DMS79 (cell line): ENCODE results near the gene REC114.
"Not testable (repeated sequence)": the region's sequence is repeated elsewhere in the genome, so short reads cannot be mapped to it uniquely, and the experiment has no call there.

Experiments used
- DNase-seq: peaks from one replicate; lab custom pipeline; 2025; lab: John Stamatoyannopoulos, UW

Gene REC114, protein sequence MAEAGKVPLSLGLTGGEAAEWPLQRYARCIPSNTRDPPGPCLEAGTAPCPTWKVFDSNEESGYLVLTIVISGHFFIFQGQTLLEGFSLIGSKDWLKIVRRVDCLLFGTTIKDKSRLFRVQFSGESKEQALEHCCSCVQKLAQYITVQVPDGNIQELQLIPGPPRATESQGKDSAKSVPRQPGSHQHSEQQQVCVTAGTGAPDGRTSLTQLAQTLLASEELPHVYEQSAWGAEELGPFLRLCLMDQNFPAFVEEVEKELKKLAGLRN

DNA sequence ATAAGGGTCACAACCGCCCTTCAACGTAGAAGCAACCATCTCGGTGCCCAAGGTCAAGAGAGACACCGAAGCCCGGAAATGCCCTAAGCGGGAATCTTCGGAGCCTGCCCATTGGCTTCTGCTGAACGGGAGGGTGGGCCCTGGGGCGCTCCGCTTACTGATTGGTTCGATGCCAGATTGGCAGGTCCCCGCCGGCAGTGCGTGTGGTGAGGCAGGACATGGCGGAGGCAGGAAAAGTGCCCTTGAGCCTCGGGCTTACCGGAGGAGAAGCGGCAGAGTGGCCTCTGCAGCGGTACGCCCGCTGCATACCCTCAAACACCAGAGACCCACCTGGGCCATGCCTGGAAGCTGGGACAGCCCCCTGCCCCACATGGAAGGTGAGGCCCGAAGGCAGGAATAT is at the start of gene REC114:
REC114 (plus strand) TSS at position 197 of the 400 bp plus-strand sequence; CDS start at position 219, 22 bp downstream.
- DNase-seq: no peak

DNA sequence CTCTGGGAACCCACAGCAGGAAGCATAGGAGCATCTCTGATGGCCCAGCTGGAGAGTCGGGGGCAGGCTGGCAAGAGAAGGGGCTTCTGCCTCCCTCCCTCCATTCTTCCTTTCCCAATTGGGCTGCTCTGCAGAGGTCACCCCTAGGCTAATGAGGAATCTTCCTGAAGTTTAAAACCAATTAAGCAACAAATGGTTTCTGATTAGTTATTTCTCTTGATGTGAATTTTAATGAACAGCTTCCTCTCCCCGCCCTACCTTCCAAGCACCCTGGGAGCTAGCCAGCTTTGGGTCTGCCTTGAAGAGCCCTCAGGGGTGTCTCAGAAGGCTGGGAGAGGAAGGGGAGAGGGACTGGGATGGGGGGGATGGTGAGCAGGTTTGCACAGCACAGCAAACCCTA is 49.6 kb upstream of the REC114 start:
- no peak for DNase-seq

DNA sequence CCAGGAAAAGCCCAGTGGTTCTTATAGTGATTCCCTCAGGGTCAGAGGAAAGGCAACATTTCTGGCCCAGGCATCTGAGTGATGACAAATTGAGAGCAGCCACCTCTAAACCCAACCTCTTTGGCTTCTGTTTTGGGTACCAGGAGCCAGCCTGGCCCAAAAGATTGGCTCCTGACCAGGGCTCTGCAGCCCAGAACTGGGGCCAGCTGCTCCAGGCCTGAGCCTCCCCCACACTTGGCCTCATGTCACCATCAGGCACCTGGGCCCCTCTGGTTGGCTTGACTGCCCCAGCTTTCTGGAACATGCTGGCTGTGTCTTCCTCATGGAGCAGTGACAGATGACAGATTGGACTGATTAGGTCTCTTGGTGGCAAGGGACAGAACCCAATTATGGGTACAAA is 48.2 kb upstream of the REC114 start:
- DNase-seq: no peak

DNA sequence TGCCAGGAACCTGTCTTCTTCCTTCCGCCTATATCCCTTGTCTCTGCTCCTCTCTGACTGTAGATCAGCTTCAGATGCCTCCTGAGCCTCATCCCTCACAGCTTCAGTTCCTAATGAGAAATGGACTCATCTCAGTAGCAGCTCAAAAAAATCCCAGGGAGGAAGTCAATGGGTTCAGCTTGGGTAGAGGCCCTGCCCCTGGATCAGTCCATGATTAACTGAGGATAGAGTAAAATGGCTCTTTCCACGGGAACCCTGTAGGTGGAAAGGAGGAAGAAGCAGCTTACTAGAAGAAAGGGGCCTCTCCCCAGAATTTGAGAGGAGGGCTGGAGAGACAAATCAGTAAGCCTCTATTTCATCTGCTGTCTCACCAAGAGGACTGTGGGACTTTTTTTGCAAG is 47.3 kb upstream of the REC114 start:
- no peak for DNase-seq

DNA sequence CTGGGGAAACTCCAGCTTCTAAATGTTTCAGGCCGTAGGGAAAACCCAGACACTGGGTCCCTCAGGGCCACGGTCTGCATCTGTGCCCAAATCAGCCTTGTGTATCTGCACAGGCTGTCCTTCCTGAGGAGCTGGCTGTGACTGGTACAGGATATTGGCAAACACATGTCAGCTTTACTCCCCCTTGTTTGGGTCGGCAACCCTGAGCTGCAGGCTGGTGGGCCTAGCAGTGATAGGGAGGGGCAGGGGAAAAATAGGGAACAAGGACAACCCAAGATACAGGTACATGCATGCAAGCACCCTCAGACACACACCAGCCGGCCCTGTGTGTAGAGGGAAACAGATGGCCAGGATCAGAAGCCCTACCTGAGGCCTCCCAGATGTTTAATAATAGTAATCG is 45.5 kb upstream of the REC114 start:
- DNase-seq: no peak

DNA sequence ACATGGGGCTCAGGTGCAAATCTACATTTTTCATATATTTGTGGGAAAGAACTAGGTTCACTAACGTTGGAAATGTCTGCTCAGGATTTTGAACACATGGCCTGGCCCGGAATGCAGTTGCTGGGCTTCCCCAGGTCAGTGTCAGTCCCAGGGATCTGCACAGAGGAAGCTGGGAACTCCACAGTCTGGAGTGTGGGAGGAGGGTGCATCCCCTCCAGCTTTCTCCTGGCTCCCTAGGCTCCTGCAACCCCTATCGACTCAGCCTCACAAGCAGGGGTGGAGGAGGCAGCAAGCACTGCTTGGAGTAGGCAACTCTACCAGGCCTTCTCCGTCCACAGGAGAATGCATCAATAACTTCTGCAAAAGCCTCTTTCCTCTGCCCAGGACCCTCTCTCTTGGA is 44.1 kb upstream of the REC114 start:
- DNase-seq: no peak

DNA sequence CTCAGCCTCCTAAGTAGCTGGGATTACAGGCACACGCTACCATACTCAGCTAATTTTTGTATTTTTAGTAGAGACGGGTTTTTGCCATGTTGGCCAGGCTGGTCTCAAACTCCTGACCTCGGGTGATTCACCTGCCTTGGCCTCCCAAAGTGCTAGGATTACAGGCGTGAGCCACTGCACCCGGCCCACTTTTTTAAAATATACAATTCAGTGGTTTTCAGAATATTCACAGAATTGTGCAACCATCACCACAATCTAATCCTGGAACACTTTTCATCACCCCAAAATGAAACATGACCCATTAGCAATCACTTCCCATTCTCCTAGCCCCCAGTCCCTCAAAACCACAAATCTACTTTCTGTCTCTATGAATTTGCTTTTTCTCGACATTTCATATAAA is 42.7 kb upstream of the REC114 start:
- DNase-seq: not testable (repeated sequence)

DNA sequence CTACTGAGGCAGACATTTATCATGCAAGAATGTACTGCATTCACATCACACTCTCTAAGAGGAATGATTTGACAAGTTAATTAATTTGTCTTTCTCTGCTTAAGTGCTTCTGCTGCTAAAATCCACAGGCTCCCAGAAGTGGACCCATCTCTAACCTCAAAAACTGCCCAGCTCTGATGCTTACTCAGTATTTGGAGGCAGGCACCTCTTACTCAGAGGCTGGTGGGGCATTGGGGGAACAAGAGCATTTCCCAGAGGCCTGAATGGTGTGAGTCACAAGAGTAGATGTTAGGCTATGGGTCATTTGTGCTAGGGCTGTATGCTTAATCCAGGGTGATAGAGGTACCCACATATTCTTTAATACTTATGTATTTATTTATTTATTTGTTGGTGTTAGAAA is 39.8 kb upstream of the REC114 start:
- DNase-seq: no peak

DNA sequence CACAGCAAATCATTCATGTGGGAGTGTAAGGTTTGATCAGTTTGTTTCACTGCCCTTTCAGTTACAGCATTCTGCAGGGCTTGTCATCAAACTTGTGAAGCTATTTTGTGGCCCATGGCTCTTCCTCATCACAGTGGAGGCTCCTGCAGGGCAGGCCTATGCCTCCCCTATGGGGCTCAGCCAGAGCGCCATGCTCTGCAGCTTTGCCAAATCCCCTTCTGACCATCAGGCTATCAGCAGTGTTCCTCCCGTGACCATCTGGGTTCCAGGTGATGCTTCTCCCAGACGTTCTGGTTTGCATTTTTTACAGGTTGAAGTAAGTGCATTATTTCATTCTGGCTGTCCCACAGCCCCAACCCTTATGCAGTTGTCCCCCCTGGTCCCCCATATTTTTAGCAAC is 28.1 kb upstream of the REC114 start:
- DNase-seq: no peak

DNA sequence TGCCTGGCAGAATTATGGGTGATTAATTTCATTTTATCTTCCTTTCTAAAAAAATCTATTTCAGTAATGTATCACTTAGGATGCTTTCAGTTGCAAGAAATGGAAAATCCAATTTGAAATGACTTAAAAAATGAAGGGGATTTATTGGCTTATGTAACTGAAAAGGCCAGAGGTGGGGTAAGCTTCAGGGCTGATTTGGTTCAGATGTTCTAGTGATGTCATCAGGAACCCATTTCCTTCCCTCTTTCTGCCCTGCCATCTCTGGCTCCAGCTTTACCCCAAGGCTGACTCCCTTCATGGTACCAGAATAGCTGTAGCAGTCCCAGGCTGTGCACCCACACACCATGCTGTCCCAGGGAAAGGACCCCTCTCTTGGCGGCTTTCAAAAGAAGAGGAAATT is 18.5 kb upstream of the REC114 start:
- no peak for DNase-seq

DNA sequence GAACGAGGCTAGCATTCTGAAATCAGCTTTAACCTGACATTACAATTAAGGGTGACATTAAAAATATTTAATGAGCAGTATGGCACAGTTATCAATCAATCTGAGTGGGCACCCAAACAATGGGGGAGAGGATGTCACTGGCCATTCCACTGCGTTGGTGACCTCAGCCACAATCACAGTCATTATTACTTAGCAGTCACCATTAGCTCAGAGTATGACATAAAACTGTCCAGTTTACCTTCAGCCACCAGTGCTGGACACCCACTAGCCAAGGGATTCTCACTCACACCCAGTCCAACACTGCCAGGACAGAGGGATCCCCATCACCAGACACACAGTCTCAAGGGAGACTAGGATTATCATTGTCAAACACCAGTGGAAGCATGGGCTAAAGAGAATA is 17.5 kb upstream of the REC114 start:
- DNase-seq: no peak

DNA sequence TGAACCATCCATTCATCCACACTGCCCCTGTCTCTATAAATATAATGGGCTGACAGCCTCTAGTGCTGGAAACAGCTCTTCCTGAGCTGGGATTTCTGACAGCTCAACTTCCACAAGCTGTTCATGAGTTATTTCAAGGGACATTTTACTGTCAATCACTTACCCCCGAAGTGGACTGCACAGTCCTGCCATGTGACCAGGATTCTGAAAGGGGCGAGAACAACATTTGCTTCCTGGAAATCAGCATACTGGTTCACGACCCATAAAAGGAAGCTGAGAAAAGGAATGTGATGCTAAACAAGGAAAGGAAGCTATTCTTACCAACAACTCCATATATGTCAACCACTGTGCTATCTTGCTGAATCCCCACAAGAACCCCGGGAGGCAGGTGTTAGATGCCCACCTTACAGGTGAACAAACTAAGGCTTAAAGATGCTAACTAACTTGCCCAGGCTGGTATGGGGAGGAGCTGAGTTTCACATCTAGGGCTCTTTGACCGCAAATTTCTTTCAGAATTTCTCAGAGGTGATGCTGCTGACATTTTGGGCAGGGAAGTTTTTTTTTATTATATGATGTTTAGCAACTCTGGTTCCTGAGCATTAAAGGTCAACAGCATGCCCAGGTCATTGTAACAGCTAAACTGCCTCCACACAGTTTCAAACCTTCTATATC is 16.5 kb upstream of the REC114 start:
- DNase-seq: no peak

DNA sequence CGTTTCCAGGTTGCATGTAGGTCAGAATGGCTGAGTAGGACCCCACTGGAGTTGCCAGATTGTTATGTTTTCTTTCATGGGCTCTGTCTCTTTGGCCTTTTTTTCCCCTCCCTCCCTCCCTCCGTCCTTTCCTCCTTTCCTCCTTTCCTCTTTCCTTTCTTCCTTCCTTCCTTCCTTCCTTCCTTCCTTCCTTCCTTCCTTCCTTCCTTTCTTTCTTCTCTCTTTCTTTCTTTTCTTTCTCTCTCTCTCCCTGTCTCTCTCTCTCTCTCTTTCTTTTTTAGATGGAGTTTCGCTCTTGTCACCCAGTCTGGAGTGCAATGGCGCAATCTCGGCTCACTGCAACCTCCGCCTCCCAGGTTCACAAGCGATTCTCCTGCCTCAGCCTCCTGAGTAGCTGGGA is 11.6 kb upstream of the REC114 start:
- DNase-seq: not testable (repeated sequence)

DNA sequence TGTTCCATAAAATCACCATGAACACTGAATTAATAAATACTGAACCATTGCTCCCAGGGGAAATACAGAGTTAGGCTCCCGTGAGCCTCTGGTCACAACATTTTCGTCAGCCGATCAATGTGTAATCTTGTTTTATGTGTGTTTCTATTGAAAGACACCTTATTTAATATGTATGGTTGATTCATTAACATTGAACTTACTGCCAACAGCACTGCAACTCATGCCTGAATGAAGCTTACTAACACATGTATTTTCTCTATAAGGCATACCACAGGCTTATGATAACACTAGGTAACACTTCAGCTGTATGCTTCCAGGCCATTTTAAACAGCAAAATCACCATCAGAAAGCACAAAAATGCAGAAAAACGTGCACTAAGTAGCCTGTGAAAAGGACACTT is 9.1 kb upstream of the REC114 start:
- no peak for DNase-seq

DNA sequence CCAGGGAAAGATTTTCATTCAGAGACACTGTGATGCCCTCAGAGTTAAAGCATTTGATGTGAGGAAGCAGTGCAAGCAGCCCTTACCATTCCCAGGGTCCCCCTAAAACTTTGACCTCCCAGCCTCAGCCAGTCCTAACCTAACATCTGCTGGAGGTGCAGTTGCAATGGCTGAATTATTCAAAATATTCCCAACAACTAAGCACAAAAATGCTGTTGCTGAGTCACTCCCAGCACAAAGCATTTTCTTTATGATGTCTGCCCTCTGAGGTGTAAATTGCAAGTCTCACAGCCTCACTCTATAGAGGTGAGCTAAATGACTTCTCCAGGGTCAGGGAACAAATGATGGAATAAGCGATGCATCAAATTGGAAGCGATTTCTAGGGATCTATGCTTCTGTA is 6.4 kb upstream of the REC114 start:
- no peak for DNase-seq

DNA sequence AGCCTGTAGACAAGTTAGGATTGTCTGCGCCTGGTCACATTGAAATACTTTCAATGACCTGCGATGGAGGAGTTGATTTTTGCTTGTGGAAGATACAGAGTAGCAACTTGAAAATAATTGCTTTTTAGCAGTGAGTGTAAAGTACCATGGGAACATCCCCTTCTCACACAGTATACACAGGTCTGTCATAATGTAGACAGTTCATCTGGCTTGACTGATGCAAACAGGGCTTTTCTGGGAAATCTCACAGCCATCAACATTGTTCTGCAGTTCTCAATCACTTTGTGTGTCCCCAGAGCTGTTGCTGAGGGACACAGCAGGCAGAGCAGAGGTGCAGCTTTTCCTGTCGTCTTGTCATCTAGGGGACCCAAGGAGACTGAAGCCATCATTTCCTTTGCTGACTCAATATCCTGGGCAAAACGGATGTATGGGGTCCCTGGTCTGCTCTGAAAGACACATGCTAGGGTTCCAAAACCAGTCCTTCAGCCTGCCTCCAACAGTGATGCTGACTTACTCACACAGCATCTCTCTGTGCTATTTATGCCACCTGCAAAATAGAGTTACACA is 5.3 kb upstream of the REC114 start:
- DNase-seq: no peak

DNA sequence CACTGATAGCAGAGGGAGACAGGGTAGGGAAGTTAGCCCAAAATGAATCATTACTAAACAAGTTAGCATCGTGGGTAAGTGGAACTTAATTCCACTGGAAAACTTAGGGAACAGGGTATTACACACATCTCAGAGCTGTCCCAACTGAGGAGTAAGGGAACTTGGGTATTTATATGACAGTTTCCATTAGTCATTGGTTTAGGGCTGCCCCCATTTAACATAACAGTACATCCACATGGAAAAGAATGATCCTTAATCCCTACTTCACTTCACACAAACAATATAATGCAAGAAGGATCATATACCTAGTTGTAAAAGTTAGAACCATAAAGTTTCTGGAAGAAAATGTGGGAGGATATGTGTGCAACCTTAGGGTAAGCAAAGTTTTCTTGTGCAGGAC is 4.3 kb upstream of the REC114 start:
- DNase-seq: no peak

DNA sequence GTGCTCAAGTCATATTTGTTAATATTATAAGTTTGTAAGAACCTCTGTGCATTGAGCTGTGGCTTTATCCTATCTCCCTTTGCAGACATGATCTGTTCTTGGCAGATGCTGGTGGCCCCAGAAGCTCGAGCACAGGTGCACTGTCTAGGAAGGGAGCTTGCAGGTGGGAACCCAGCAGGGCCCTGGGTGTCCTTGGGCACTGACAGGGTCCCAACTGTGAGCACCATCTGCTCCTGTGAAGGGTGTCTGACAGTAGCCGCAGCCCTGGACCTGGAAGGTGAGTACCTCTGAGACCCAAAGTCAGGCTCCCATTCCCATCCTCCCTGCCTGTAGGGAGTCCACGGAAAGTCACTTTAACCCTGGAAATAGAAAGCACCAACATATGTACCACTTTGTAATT is 2.4 kb upstream of the REC114 start:
- no peak for DNase-seq

DNA sequence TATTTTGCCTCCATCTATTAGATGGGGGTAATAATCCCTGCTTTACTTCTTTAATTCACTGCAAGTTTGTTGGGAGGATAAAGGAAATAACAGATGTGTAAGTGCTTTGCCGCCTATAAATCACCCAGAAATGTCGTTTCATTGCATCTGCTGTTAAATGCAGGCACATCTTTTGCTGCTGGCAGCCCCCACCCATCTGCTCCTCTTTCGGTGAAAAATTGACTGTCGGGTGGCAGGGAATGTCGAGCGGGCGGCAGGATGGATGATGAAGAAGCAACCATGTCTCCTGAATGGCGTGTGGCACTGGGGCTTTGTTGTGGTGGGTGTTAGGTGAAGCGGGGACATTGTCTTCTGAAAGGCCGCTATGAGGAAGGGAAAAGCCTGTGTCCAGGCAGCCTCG is 543 bp upstream of the REC114 start:
- no peak for DNase-seq

DNA sequence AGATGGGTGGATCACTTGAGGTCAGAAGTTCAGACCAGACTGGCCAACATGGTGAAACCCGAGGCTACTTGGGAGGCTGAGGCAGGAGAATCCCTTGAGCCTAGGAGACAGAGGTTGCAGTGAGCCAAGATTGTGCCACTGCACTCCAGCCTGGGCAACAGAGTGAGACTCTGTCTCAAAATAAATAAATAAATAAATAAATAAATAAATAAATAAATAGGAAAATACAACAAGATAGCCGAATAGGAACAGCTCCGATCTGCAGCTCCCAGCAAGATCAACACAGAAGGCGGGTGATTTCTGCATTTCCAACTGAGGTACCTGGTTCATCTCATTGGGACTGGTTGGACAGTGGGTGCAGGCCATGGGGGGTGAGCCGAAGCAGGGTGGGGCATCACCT is 4.5 kb downstream of the REC114 start:
- not testable (repeated sequence) for DNase-seq

DNA sequence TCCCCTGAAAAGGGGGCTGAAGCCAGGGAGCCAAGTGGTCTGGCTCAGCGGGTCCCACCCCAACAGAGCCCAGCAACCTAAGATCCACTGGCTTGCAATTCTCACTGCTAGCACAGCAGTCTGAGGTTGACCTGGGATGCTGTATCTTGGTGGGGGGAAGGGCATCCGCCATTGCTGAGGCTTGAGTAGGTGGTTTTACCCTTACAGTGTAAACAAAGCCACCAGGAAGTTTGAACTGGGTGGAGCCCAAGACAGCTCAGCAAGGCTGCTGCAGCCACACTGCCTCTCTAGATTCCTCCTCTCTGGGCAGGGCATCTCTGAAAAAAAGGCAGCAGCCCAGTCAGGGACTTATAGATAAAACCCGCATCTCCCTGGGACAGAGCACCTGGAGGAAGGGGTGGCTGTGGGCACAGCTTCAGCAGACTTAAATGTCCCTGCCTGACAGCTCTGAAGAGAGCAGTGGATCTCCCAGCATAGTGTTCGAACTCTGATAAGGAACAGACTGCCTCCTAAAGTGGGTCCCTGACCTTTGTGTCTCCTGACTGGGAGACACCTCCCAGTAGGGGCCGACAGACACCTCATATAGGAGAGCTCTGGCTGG is 5.3 kb downstream of the REC114 start:
- not testable (repeated sequence) for DNase-seq

DNA sequence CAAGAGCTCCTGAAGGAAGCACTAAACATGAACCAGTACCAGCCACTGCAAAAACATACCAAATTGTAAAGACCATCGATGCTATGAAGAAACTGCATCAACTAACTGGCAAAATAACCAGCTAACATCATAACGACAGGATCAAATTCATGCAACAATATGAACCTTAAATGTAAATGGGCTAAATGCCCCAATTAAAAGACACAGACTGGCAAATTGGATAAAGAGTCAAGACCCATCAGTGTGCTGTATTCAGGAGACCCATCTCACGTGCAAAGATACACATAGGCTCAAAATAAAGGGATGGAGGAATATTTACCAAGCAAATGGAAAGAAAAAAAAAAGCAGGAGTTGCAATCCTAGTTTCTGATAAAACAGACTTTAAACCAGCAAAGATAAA is 7.0 kb downstream of the REC114 start:
- not testable (repeated sequence) for DNase-seq

DNA sequence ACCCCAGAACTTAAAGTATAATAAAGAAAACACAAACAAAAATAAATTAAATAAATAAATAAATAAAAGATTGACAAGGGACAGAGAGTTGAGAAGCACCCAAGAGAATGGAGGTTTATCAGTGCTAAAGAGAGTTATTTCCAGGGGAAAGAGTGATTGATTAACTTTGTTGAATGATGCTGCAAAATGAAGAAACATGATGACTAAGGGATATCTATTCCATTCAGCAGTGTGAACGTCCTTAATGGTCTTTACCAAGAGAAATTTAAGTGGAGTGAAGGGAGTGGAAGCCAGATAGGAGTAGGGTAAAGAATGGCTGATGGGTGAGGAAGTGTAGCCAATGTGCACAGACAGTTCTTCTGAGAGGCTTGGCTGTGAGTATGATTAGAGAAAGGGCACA is 11.1 kb downstream of the REC114 start:
- no peak for DNase-seq
